Endothelial cell of umbilical vein (primary cell): ENCODE results near the gene SOX2. TPM values are rescaled to one million over a fixed set of nuclear protein-coding genes. Genes with fewer than 3 reads are reported as not detected.
A peak's percentile ranks its signal among the peaks of the same experiment; 100 is the strongest.

Experiments
- BruUV-seq: library from RNA; stranded (reverse); fragments of 400-500 nt; replicated peaks from 2 replicates; lab custom pipeline; 2021; lab: Mats Ljungman, UMichigan
- CTCF ChIA-PET: fragments of 300-600, 350-600 bp; sonication (Branson Sonifier 250); formaldehyde crosslinking; loops from one replicate; lab custom pipeline; 2021; ENCODE audit warnings: antibody characterized with exemption, inconsistent platforms; lab: Charles Lee
- POLR2A ChIA-PET: fragments of 300-600, 350-600 bp; sonication (Branson Sonifier 250); formaldehyde crosslinking; loops from one replicate; lab custom pipeline; 2021; ENCODE audit warnings: antibody characterized with exemption, inconsistent platforms; lab: Charles Lee
- DNase-seq: peaks from one replicate; pipeline ENCODE4 v3.0.0-alpha.2; 2011; ENCODE audit warnings: low read depth, low spot score
- FAIRE-seq: peaks from 2 replicates; lab custom pipeline; 2011; peaks lifted over from hg19 to GRCh38; lab: Jason Lieb, UNC
- H2AFZ ChIP-seq: 2 replicates; pipeline ENCODE4 v1.6.0; 2012; ENCODE audit warnings: low read depth, low read length, control low read depth, inconsistent platforms
- H3K27ac ChIP-seq: 2 replicates; pipeline ENCODE4 v1.5.1; 2011; ENCODE audit warnings: low read depth, mild to moderate bottlenecking, control low read depth, low read length, moderate library complexity; ENCODE audit not compliant: insufficient read depth
- H3K27me3 ChIP-seq, 2 experiments: 2 replicates each; pipeline versions ENCODE4 v1.6.0 to v1.6.1; 2011; ENCODE audit warnings: low read length in 2 of 2, mixed read lengths in 1 of 2; ENCODE audit not compliant: control insufficient read depth in 2 of 2, insufficient read depth in 2 of 2
- H3K36me3 ChIP-seq, 2 experiments: 2 replicates in 1 of 2; 3 replicates in 1 of 2; pipeline ENCODE4 v1.5.1; 2011; ENCODE audit warnings: low read length in 2 of 2, mild to moderate bottlenecking in 1 of 2, moderate library complexity in 1 of 2; ENCODE audit not compliant: control insufficient read depth in 2 of 2, insufficient read depth in 2 of 2; ENCODE audit errors: extremely low read depth in 1 of 2
- H3K4me1 ChIP-seq: 3 replicates; pipeline ENCODE4 v1.5.1; 2011; ENCODE audit warnings: mild to moderate bottlenecking, low read length; ENCODE audit not compliant: control insufficient read depth, insufficient read depth; ENCODE audit errors: extremely low read depth
- H3K4me2 ChIP-seq: 2 replicates; pipeline ENCODE4 v1.6.1; 2011; ENCODE audit warnings: low read length, control low read depth, mixed read lengths; ENCODE audit not compliant: insufficient read depth
- H3K4me3 ChIP-seq, 3 experiments: fragments of 200-600 bp in 1 of 3; sonication (generic), shearing (Covaris generic) in 1 of 3; replicated peaks in 1 of 3; 2 replicates each; pipeline ENCODE4 v1.5.1; 2011 to 2016; ENCODE audit warnings: control low read depth in 3 of 3, low read length in 3 of 3, mild to moderate bottlenecking in 2 of 3, inconsistent platforms in 1 of 3, low read depth in 1 of 3, moderate library complexity in 1 of 3; ENCODE audit not compliant: insufficient read depth in 1 of 3
- H3K79me2 ChIP-seq: 2 replicates; pipeline ENCODE4 v1.6.0; 2012; ENCODE audit warnings: low read length, inconsistent platforms; ENCODE audit not compliant: control insufficient read depth, insufficient read depth
- H3K9ac ChIP-seq: replicated peaks from 2 replicates; pipeline ENCODE3; 2011; ENCODE audit warnings: low read length, control low read depth; ENCODE audit not compliant: insufficient read depth; ENCODE audit errors: extremely low read depth
- H3K9me1 ChIP-seq: replicated peaks from 3 replicates; pipeline ENCODE4 v1.6.0; 2011; ENCODE audit warnings: mild to moderate bottlenecking, low read length; ENCODE audit not compliant: control insufficient read depth, insufficient read depth; ENCODE audit errors: extremely low read depth
- H3K9me3 ChIP-seq: replicated peaks from 2 replicates; pipeline ENCODE4 v1.5.1; 2012; ENCODE audit warnings: low read length, inconsistent platforms; ENCODE audit not compliant: control insufficient read depth, insufficient read depth
- H4K20me1 ChIP-seq: replicated peaks from 2 replicates; pipeline ENCODE3; 2011; ENCODE audit warnings: mild to moderate bottlenecking, low read length; ENCODE audit not compliant: control insufficient read depth, insufficient read depth; ENCODE audit errors: extremely low read depth
- CTCF ChIP-seq, 2 donors: IDR thresholded peaks; 1 replicate in 1 of 2; 2 replicates in 1 of 2; pipeline ENCODE4 v1.5.1; 2011; ENCODE audit warnings: low read length in 2 of 2, mild to moderate bottlenecking in 2 of 2, moderate library complexity in 2 of 2, control low read depth in 1 of 2, inconsistent platforms in 1 of 2, low read depth in 1 of 2; ENCODE audit not compliant: insufficient read depth in 1 of 2; ENCODE audit errors: extremely low read depth in 1 of 2
- EZH2 ChIP-seq: IDR thresholded peaks from 2 replicates; pipeline ENCODE4 v1.6.1; 2012; ENCODE audit warnings: borderline replicate concordance, low read depth, mild to moderate bottlenecking, moderate library complexity, low read length, inconsistent platforms; ENCODE audit not compliant: severe bottlenecking
- FOS ChIP-seq: IDR thresholded peaks from 2 replicates; pipeline ENCODE4 v1.6.1; 2011; ENCODE audit warnings: mild to moderate bottlenecking, low read length, moderate library complexity, borderline replicate concordance; ENCODE audit not compliant: insufficient read depth
- GATA2 ChIP-seq: IDR thresholded peaks from 2 replicates; pipeline ENCODE4 v1.7.0; 2011; ENCODE audit warnings: low read depth, mild to moderate bottlenecking, moderate library complexity, mixed read lengths, low read length; ENCODE audit not compliant: insufficient read length, insufficient read depth
- JUN ChIP-seq: IDR thresholded peaks from 2 replicates; pipeline ENCODE4 v1.6.1; 2011; ENCODE audit warnings: borderline replicate concordance, low read depth; ENCODE audit not compliant: insufficient read length, insufficient read depth
- MYC ChIP-seq: IDR thresholded peaks from one replicate; pipeline ENCODE4 v1.6.1; 2011; ENCODE audit warnings: mild to moderate bottlenecking, low read depth, low read length
- POLR2A ChIP-seq: IDR thresholded peaks from 2 replicates; pipeline ENCODE4 v1.6.1; 2012; ENCODE audit warnings: low read depth, mild to moderate bottlenecking, control low read depth, low read length
- POLR2AphosphoS5 ChIP-seq: IDR thresholded peaks from 2 replicates; pipeline ENCODE4 v1.6.1; 2012; ENCODE audit warnings: low read depth, mild to moderate bottlenecking, control low read depth, low read length, moderate library complexity; ENCODE audit not compliant: insufficient read depth
- dilution Hi-C: fragments of 300-500 bp; cut with MboI; formaldehyde crosslinking; loops from one replicate; pipeline ENCODE4 v1.15.0; 2019; ENCODE audit warnings: low sequenced_read_pairs; ENCODE audit not compliant: extremely low pct_ligation_motif_present
- intact Hi-C: fragments of 100-400 bp; cut with micrococcal nuclease; formaldehyde crosslinking; loops from one replicate; pipeline ENCODE4 v1.10.0; 2022
- polyA plus RNA-seq, 4 experiments: library from polyadenylated mRNA; depleted of rRNA in 3 of 4; stranded (reverse) in 3 of 4; unstranded in 1 of 4; fragments of >200 nt; gene quantifications; 2 replicates each; pipeline versions ENCODE4 v1.2.1 to v1.2.3, GENCODE V29; 2011 to 2012; ENCODE audit warnings: missing spikeins in 1 of 4
- total RNA-seq: library from RNA; stranded (reverse); gene quantifications from 2 replicates; pipeline ENCODE4 v1.2.3, GENCODE V29; 2021
- TF ChIP-seq, protein P1 (sequence below): IDR thresholded peaks from 2 replicates; pipeline ENCODE4 v1.6.1; 2011; ENCODE audit not compliant: insufficient read depth, insufficient read length

SOX2 gene
- total and polyA plus RNA-seq, 2 donors (not counting 3 experiments of a cell fraction or from before 2014, with no cell fraction given): 0.13 to 0.23 TPM

DNA sequence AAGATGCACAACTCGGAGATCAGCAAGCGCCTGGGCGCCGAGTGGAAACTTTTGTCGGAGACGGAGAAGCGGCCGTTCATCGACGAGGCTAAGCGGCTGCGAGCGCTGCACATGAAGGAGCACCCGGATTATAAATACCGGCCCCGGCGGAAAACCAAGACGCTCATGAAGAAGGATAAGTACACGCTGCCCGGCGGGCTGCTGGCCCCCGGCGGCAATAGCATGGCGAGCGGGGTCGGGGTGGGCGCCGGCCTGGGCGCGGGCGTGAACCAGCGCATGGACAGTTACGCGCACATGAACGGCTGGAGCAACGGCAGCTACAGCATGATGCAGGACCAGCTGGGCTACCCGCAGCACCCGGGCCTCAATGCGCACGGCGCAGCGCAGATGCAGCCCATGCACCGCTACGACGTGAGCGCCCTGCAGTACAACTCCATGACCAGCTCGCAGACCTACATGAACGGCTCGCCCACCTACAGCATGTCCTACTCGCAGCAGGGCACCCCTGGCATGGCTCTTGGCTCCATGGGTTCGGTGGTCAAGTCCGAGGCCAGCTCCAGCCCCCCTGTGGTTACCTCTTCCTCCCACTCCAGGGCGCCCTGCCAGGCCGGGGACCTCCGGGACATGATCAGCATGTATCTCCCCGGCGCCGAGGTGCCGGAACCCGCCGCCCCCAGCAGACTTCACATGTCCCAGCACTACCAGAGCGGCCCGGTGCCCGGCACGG is 991 bp downstream of the SOX2 start:
- POLR2A ChIA-PET: no interaction called here
- Histone ChIP-seq H3K9me3 (no peaks in the 10 kb centered on the region), H4K20me1 (no peaks in the 10 kb centered on the region), H3K9ac (no peak overlapping the region), H3K4me2 (peak overlapping the region; percentile 13), H3K9me1 (no peaks in the 10 kb centered on the region), H3K79me2 (no peaks in the 10 kb centered on the region), H3K27me3 (peaks cover 13 to 14% of the 10 kb centered on the region in 2 experiments), H3K36me3 (no peaks in the 10 kb centered on the region), H3K27ac (no peak overlapping the region), H2AFZ (peak overlapping the region; percentile 60), H3K4me1 (no peaks in the 10 kb centered on the region), H3K4me3 (peak overlapping the region; percentile 14 to 38 (median 32))
- dilution Hi-C loops: no loop called here
- BruUV-seq: no TSS peak
- intact Hi-C loops: loop anchor here (10.0 kb wide), 1 partner anchor 728 kb away; the partner anchor contains the start of gene DNAJC19
- CTCF ChIA-PET: interaction anchor here (1.6 to 3.6 kb wide), 4 partner anchors 11 to 971 kb away, joined by 4 to 23 read pairs (median 8); no protein-coding TSS in a partner anchor
- FAIRE-seq (no peak), DNase-seq (peak; percentile 24)
- TF ChIP-seq EZH2 (peak; percentile 85), MYC (no peak)

GRCh38 chr3:181713280-181713647 is 1.5 kb downstream of the SOX2 start:
- FAIRE-seq: no peak
- peak overlapping the region in 2 of 3 experiments; percentile 12 to 38 for H3K4me3 ChIP-seq

More at GRCh38 chr3:181713280-181713647, 1.5 kb downstream of the SOX2 start:
- H3K4me1 ChIP-seq: no peaks in the 10 kb centered on the region
- no peak for TF ChIP-seq JUN
- no peak for TF ChIP-seq EZH2
- no peak for TF ChIP-seq POLR2AphosphoS5
- no peak for TF ChIP-seq MYC
- TF ChIP-seq, protein P1, sequence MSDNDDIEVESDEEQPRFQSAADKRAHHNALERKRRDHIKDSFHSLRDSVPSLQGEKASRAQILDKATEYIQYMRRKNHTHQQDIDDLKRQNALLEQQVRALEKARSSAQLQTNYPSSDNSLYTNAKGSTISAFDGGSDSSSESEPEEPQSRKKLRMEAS: no peak
- no peak for TF ChIP-seq GATA2
- no peak for TF ChIP-seq FOS
- no peak for TF ChIP-seq POLR2A
- no peak for TF ChIP-seq CTCF (IDR thresholded peaks at IDR 0.05; ENCODE audit: extremely low read depth in 1 of 2, insufficient read depth in 1 of 2, low read depth in 1 of 2, low read length in 2 of 2)
- H2AFZ ChIP-seq: no peak overlapping the region
- H3K4me2 ChIP-seq: no peak overlapping the region
- H3K9ac ChIP-seq: no peak overlapping the region
- no peaks in the 10 kb centered on the region for H3K79me2 ChIP-seq
- BruUV-seq: no TSS peak
- peaks cover 13 to 14% of the 10 kb centered on the region in 2 experiments for H3K27me3 ChIP-seq
- no peaks in the 10 kb centered on the region for H3K36me3 ChIP-seq
- dilution Hi-C loops: no loop called here
- no peaks in the 10 kb centered on the region for H4K20me1 ChIP-seq
- no peak for DNase-seq
- no peaks in the 10 kb centered on the region for H3K9me1 ChIP-seq
- no peak overlapping the region for H3K27ac ChIP-seq
- H3K9me3 ChIP-seq: no peaks in the 10 kb centered on the region
- intact Hi-C loops: loop anchor here (10.0 kb wide), 1 partner anchor 728 kb away; the partner anchor contains the start of gene DNAJC19
- CTCF ChIA-PET: interaction anchor here (0.6 to 3.6 kb wide), 4 partner anchors 12 to 970 kb away, joined by 3 to 23 read pairs (median 5); no protein-coding TSS in a partner anchor
- POLR2A ChIA-PET: no interaction called here
